Keratinocyte (primary cell): ENCODE data around the gene KLHL25. TPM values are rescaled to one million over a fixed set of nuclear protein-coding genes. Genes with fewer than 3 reads are reported as not detected.
A peak's percentile ranks its signal among the peaks of the same experiment; 100 is the strongest.

Source experiments
- DNase-seq: peaks from one replicate; pipeline ENCODE4 v3.0.0-alpha.2; 2011; ENCODE audit warnings: low read depth, missing footprints, low spot score
- FAIRE-seq: peaks from 2 replicates; lab custom pipeline; 2011; peaks lifted over from hg19 to GRCh38; lab: Jason Lieb, UNC
- H2AFZ ChIP-seq: 2 replicates; pipeline ENCODE4 v1.6.0; 2012; ENCODE audit warnings: low read length, control low read depth, inconsistent platforms; ENCODE audit not compliant: control insufficient read depth
- H3K27ac ChIP-seq: 2 replicates; pipeline ENCODE4 v1.5.1; 2011; ENCODE audit warnings: low read length; ENCODE audit not compliant: control insufficient read depth, insufficient read depth
- H3K27me3 ChIP-seq: 3 replicates; pipeline ENCODE4 v1.6.0; 2011; ENCODE audit warnings: low read length; ENCODE audit not compliant: control insufficient read depth, insufficient read depth; ENCODE audit errors: extremely low read depth
- H3K36me3 ChIP-seq, 2 experiments: 2 replicates in 1 of 2; 3 replicates in 1 of 2; pipeline ENCODE4 v1.5.1; 2011; ENCODE audit warnings: low read length in 2 of 2, mild to moderate bottlenecking in 1 of 2; ENCODE audit not compliant: control insufficient read depth in 2 of 2, insufficient read depth in 2 of 2; ENCODE audit errors: extremely low read depth in 1 of 2
- H3K4me1 ChIP-seq: 3 replicates; pipeline ENCODE4 v1.5.1; 2011; ENCODE audit warnings: low read length; ENCODE audit not compliant: control insufficient read depth, insufficient read depth; ENCODE audit errors: extremely low read depth
- H3K4me2 ChIP-seq: 3 replicates; pipeline ENCODE4 v1.6.0; 2011; ENCODE audit warnings: low read depth, low read length; ENCODE audit not compliant: control insufficient read depth, insufficient read depth; ENCODE audit errors: extremely low read depth
- H3K4me3 ChIP-seq, 3 experiments: fragments of 200-600 bp in 1 of 3; sonication (generic) in 1 of 3; 2 replicates in 2 of 3; 3 replicates in 1 of 3; pipeline ENCODE4 v1.5.1; 2011 to 2016; ENCODE audit warnings: low read length in 3 of 3, mild to moderate bottlenecking in 3 of 3, control low read depth in 2 of 3, inconsistent platforms in 1 of 3, low read depth in 1 of 3, mixed read lengths in 1 of 3, mixed run types in 1 of 3, moderate library complexity in 1 of 3; ENCODE audit not compliant: control insufficient read depth in 2 of 3, insufficient read depth in 2 of 3; ENCODE audit errors: extremely low read depth in 1 of 3
- H3K79me2 ChIP-seq: 2 replicates; pipeline ENCODE4 v1.6.0; 2012; ENCODE audit warnings: low read length; ENCODE audit not compliant: control insufficient read depth, insufficient read depth
- H3K9ac ChIP-seq: 3 replicates; pipeline ENCODE4 v1.6.0; 2011; ENCODE audit warnings: low read length; ENCODE audit not compliant: control insufficient read depth, insufficient read depth; ENCODE audit errors: extremely low read depth
- H3K9me1 ChIP-seq: 3 replicates; pipeline ENCODE4 v1.6.0; 2011; ENCODE audit warnings: low read length; ENCODE audit not compliant: control insufficient read depth, insufficient read depth; ENCODE audit errors: extremely low read depth
- H3K9me3 ChIP-seq: 2 replicates; pipeline ENCODE4 v1.5.1; 2012; ENCODE audit warnings: low read depth, low read length; ENCODE audit not compliant: control insufficient read depth
- H4K20me1 ChIP-seq: 3 replicates; pipeline ENCODE4 v1.6.0; 2011; ENCODE audit warnings: low read length; ENCODE audit not compliant: control insufficient read depth, insufficient read depth; ENCODE audit errors: extremely low read depth
- CTCF ChIP-seq, 3 experiments: IDR thresholded peaks in 1 of 3; conservative IDR thresholded peaks in 1 of 3; optimal IDR thresholded peaks in 1 of 3; 2 replicates in 2 of 3; 3 replicates in 1 of 3; pipeline versions ENCODE3 to v1.5.1; 2011; ENCODE audit warnings: low read length in 3 of 3, mild to moderate bottlenecking in 3 of 3, moderate library complexity in 2 of 3, control low read depth in 1 of 3, inconsistent platforms in 1 of 3; ENCODE audit not compliant: insufficient read depth in 2 of 3; ENCODE audit errors: extremely low read depth in 1 of 3
- EZH2 ChIP-seq: IDR thresholded peaks from one replicate; pipeline ENCODE4 v1.6.1; 2012; ENCODE audit warnings: inconsistent platforms, mild to moderate bottlenecking, low read length, moderate library complexity
- dilution Hi-C: fragments of 300-500 bp; cut with MboI; formaldehyde crosslinking; loops from one replicate; pipeline ENCODE4 v1.7.0; 2020; ENCODE audit warnings: low sequenced_read_pairs; ENCODE audit not compliant: extremely low pct_ligation_motif_present
- polyA plus RNA-seq, 5 experiments: library from polyadenylated mRNA; depleted of rRNA in 3 of 5; stranded (reverse) in 3 of 5; stranded (forward) in 1 of 5; unstranded in 1 of 5; fragments of >200 nt; gene quantifications; 1 replicate in 1 of 5; 2 replicates in 3 of 5; 3 replicates in 1 of 5; pipeline versions ENCODE4 v1.2.1 to v1.2.3, GENCODE V29; 2011 to 2012; ENCODE audit warnings: missing spikeins in 2 of 5, low read depth in 1 of 5, low replicate concordance in 1 of 5

KLHL25 gene
- polyA plus RNA-seq, 1 donor (not counting 4 experiments of a cell fraction or from before 2014, with no cell fraction given) = 2.1 TPM

- no peaks in the 10 kb centered on the region for H3K9me3 ChIP-seq
- H3K36me3 ChIP-seq = no peaks in the 10 kb centered on the region
- H3K9me1 ChIP-seq = no peaks in the 10 kb centered on the region
- H3K79me2 ChIP-seq = no peaks in the 10 kb centered on the region
- H2AFZ ChIP-seq = peak overlapping the region; percentile 87
- H3K9ac ChIP-seq = peak overlapping the region; percentile 9
- TF ChIP-seq CTCF (optimal IDR thresholded peaks at IDR 0.05 in 1 of 3, IDR thresholded peaks at IDR 0.05 in 1 of 3, conservative IDR thresholded peaks at IDR 0.05 in 1 of 3; ENCODE audit: extremely low read depth in 1 of 3, insufficient read depth in 2 of 3, low read length in 3 of 3) (no peak), EZH2 (no peak)
- H3K27me3 ChIP-seq = no peaks in the 10 kb centered on the region
- dilution Hi-C loops = no loop called here
- H4K20me1 ChIP-seq = no peaks in the 10 kb centered on the region
- DNase-seq (no peak), FAIRE-seq (no peak)
- no peak overlapping the region for H3K4me3 ChIP-seq
- H3K27ac ChIP-seq = no peak overlapping the region
- peaks cover 8% of the 10 kb centered on the region for H3K4me1 ChIP-seq
- peak overlapping the region; percentile 22 for H3K4me2 ChIP-seq
Measured at GRCh38 chr15:85837011-85837433, 42.3 kb upstream of the KLHL25 start.

DNA sequence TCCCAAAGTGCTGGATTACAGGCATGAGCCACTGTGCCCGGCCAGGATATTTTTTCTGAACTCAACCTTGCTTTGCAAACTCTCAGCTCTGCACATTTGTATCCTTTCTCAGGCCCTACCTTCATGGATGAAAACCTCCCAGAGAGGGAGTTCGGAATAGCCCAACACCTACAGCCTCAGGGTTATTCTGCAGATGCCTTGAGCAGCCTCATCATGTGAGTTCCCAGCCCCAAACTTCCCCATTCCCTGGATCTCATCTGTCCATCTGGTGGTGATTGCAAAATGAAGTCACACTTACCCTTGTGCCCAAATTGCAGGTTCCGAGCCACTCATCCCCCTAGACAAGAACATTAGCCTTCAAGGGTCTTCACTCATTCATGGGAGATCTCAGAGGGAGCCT, 39.9 kb upstream of the KLHL25 start:
- no peak overlapping the region for H3K9ac ChIP-seq
- H3K79me2 ChIP-seq = no peaks in the 10 kb centered on the region
- H3K9me1 ChIP-seq = no peaks in the 10 kb centered on the region
- TF ChIP-seq EZH2 = no peak
- no peaks in the 10 kb centered on the region for H3K9me3 ChIP-seq
- no peaks in the 10 kb centered on the region for H4K20me1 ChIP-seq
- FAIRE-seq (no peak), DNase-seq (no peak)
- H3K27ac ChIP-seq = no peak overlapping the region
- H2AFZ ChIP-seq = no peak overlapping the region
- no peak overlapping the region for H3K4me3 ChIP-seq
- dilution Hi-C loops = no loop called here
- no peaks in the 10 kb centered on the region for H3K27me3 ChIP-seq
- H3K4me2 ChIP-seq = no peak overlapping the region
- H3K4me1 ChIP-seq = peaks cover 5% of the 10 kb centered on the region
- H3K36me3 ChIP-seq = no peaks in the 10 kb centered on the region

DNA sequence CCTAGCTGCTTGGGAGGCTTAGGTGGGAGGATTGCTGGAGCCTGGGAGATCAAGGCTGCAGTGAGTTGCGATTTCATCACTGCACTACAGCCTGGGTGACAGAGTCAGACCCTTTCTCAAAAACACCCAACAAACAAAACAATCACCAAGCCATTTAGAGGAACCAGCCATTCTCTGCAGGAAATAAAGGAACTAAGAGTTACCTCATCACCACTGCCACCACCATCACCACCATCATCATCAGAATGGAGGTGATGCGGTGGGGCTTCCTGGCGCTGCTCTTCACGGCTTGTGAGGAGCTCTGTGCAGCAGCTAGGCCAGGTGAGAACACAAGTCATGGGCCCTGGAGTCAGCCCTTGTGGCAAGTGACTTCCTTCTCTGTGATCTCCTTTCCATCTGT, 37.7 kb upstream of the KLHL25 start:
- no peaks in the 10 kb centered on the region for H3K9me3 ChIP-seq
- no peak overlapping the region for H3K4me2 ChIP-seq
- TF ChIP-seq EZH2 (no peak), CTCF (optimal IDR thresholded peaks at IDR 0.05 in 1 of 3, IDR thresholded peaks at IDR 0.05 in 1 of 3, conservative IDR thresholded peaks at IDR 0.05 in 1 of 3; ENCODE audit: extremely low read depth in 1 of 3, insufficient read depth in 2 of 3, low read length in 3 of 3) (no peak)
- no peak overlapping the region for H3K9ac ChIP-seq
- H4K20me1 ChIP-seq = no peaks in the 10 kb centered on the region
- H3K36me3 ChIP-seq = no peaks in the 10 kb centered on the region
- H3K27me3 ChIP-seq = no peaks in the 10 kb centered on the region
- FAIRE-seq = no peak
- dilution Hi-C loops = no loop called here
- H3K27ac ChIP-seq = no peak overlapping the region
- H3K9me1 ChIP-seq = no peaks in the 10 kb centered on the region
- H3K79me2 ChIP-seq = no peaks in the 10 kb centered on the region
- no peak for DNase-seq
- H3K4me1 ChIP-seq = peaks cover 5% of the 10 kb centered on the region
- H3K4me3 ChIP-seq = no peak overlapping the region
- H2AFZ ChIP-seq = no peak overlapping the region
